Astrocyte (in vitro differentiated cells and primary cell): Measurements from ENCODE around the gene DNAJC7. TPM values are rescaled to one million over a fixed set of nuclear protein-coding genes. Genes with fewer than 3 reads are reported as not detected.

ENCODE experiments used
- DNase-seq: peaks from one replicate; pipeline ENCODE4 v3.0.0-alpha.2; 2010; ENCODE audit warnings: low read depth
- FAIRE-seq: peaks from 2 replicates; lab custom pipeline; 2011; peaks lifted over from hg19 to GRCh38; lab: Jason Lieb, UNC
- H2AFZ ChIP-seq: 2 replicates; pipeline ENCODE4 v1.6.0; 2012; ENCODE audit warnings: low read depth, low read length, inconsistent platforms
- H3K27ac ChIP-seq: 2 replicates; pipeline ENCODE4 v1.5.1; 2011; ENCODE audit warnings: low read depth, low read length, inconsistent platforms
- H3K27me3 ChIP-seq: 2 replicates; pipeline ENCODE4 v1.6.0; 2011; ENCODE audit warnings: low read length, inconsistent platforms; ENCODE audit not compliant: insufficient read depth
- H3K36me3 ChIP-seq: 2 replicates; pipeline ENCODE4 v1.5.1; 2011; ENCODE audit warnings: low read length, inconsistent platforms; ENCODE audit not compliant: insufficient read depth
- H3K4me1 ChIP-seq: 2 replicates; pipeline ENCODE4 v1.5.1; 2011; ENCODE audit warnings: low read length, inconsistent platforms; ENCODE audit not compliant: insufficient read depth
- H3K4me2 ChIP-seq: 2 replicates; pipeline ENCODE4 v1.6.0; 2012; ENCODE audit warnings: low read length, inconsistent platforms
- H3K4me3 ChIP-seq: 2 replicates; pipeline ENCODE4 v1.5.1; 2011; ENCODE audit warnings: low read depth, mild to moderate bottlenecking, low read length, inconsistent platforms; ENCODE audit not compliant: insufficient read depth
- H3K79me2 ChIP-seq: 2 replicates; pipeline ENCODE4 v1.6.0; 2012; ENCODE audit warnings: mild to moderate bottlenecking, low read length, inconsistent platforms; ENCODE audit not compliant: insufficient read depth
- H3K9ac ChIP-seq: 2 replicates; pipeline ENCODE4 v1.6.0; 2012; ENCODE audit warnings: mild to moderate bottlenecking, low read length, inconsistent platforms
- H3K9me3 ChIP-seq: 2 replicates; pipeline ENCODE4 v1.5.1; 2012; ENCODE audit warnings: low read depth, mild to moderate bottlenecking, low read length, inconsistent platforms; ENCODE audit not compliant: insufficient read depth
- H4K20me1 ChIP-seq: 2 replicates; pipeline ENCODE4 v1.6.0; 2012; ENCODE audit warnings: low read length, inconsistent platforms; ENCODE audit not compliant: insufficient read depth
- H3K27ac Mint-ChIP-seq: one replicate; pipeline ENCODE4 v1.8.0; 2021; ENCODE audit warnings: mild to moderate bottlenecking, mixed read lengths; ENCODE audit not compliant: unreplicated experiment
- H3K27me3 Mint-ChIP-seq: one replicate; pipeline ENCODE4 v1.8.0; 2021; ENCODE audit warnings: low read depth, mixed read lengths; ENCODE audit not compliant: unreplicated experiment
- H3K36me3 Mint-ChIP-seq: one replicate; pipeline ENCODE4 v1.8.0; 2021; ENCODE audit warnings: low read depth, mixed read lengths; ENCODE audit not compliant: unreplicated experiment
- H3K4me1 Mint-ChIP-seq: one replicate; pipeline ENCODE4 v1.8.0; 2021; ENCODE audit warnings: low read depth, mixed read lengths; ENCODE audit not compliant: unreplicated experiment
- H3K4me3 Mint-ChIP-seq: one replicate; pipeline ENCODE4 v1.8.0; 2021; ENCODE audit warnings: mild to moderate bottlenecking, moderate library complexity, mixed read lengths; ENCODE audit not compliant: unreplicated experiment
- H3K9me3 Mint-ChIP-seq: one replicate; pipeline ENCODE4 v1.8.0; 2021; ENCODE audit warnings: mild to moderate bottlenecking, mixed read lengths; ENCODE audit not compliant: unreplicated experiment
- CTCF ChIP-seq: IDR thresholded peaks from 2 replicates; pipeline ENCODE4 v1.5.1; 2011; ENCODE audit warnings: low read depth, mild to moderate bottlenecking, inconsistent platforms, low read length, moderate library complexity; ENCODE audit not compliant: insufficient read depth
- EZH2 ChIP-seq: IDR thresholded peaks from 2 replicates; pipeline ENCODE4 v1.6.1; 2012; ENCODE audit warnings: mild to moderate bottlenecking, low read length, inconsistent platforms; ENCODE audit not compliant: insufficient read depth
- total RNA-seq: library from RNA; stranded (reverse); gene quantifications from 2 replicates; pipeline ENCODE4 v1.2.1, GENCODE V29; 2021

Gene DNAJC7
- total RNA-seq, 1 donor from 2014 or later = 96.0 TPM

- no peak for FAIRE-seq
Observed at GRCh38 chr17:42019509-42020404, 2.5 kb upstream of the DNAJC7 start, which contains the start of gene NKIRAS2. Gene NKIRAS2, plus strand, starts transcription at chr17:42020090. Its CDS starts 1,488 bp downstream, at chr17:42021578.

GRCh38 chr17:42018988-42019387, 1.7 kb upstream of the DNAJC7 start:
- peaks cover 8% of the 10 kb centered on the region for H3K36me3 ChIP-seq
- H4K20me1 ChIP-seq = peaks cover 13% of the 10 kb centered on the region
- FAIRE-seq = no peak
- no peak overlapping the region for H3K27ac Mint-ChIP-seq
- no peak overlapping the region for H3K4me2 ChIP-seq
- no peak overlapping the region for H3K9ac ChIP-seq
- no peaks in the 10 kb centered on the region for H3K27me3 Mint-ChIP-seq
- H3K4me1 ChIP-seq = peaks cover 22% of the 10 kb centered on the region
- H3K9me3 Mint-ChIP-seq = peaks cover 2% of the 10 kb centered on the region
- TF ChIP-seq EZH2 = no peak
- no peak for TF ChIP-seq CTCF
- H3K79me2 ChIP-seq = peaks cover 55% of the 10 kb centered on the region
- H3K4me1 Mint-ChIP-seq = peaks cover 21% of the 10 kb centered on the region
- H3K36me3 Mint-ChIP-seq = peaks cover 8% of the 10 kb centered on the region
- H2AFZ ChIP-seq = no peak overlapping the region
- no peak for DNase-seq
- H3K27me3 ChIP-seq = no peaks in the 10 kb centered on the region
- no peaks in the 10 kb centered on the region for H3K9me3 ChIP-seq
- H3K4me3 Mint-ChIP-seq = peak overlapping the region; percentile 97
- H3K4me3 ChIP-seq = no peak overlapping the region
- no peak overlapping the region for H3K27ac ChIP-seq

More at GRCh38 chr17:42019509-42020404, 2.5 kb upstream of the DNAJC7 start, which contains the start of gene NKIRAS2:
- Histone ChIP-seq H2AFZ (peak within 1 kb of the TSS; percentile 72), H3K9me3 (no peaks in the 10 kb centered on the region), H3K9ac (peak within 1 kb of the TSS; percentile 98), H3K4me2 (peak within 1 kb of the TSS; percentile 95), H3K4me1 (peaks cover 30% of the 10 kb centered on the region), H3K79me2 (peaks cover 48% of the 10 kb centered on the region), H3K4me3 (peak within 1 kb of the TSS; percentile 92), H3K36me3 (peaks cover 10% of the 10 kb centered on the region), H3K27me3 (no peaks in the 10 kb centered on the region), H4K20me1 (peaks cover 13% of the 10 kb centered on the region), H3K27ac (peak within 1 kb of the TSS; percentile 77)
- TF ChIP-seq CTCF = peak; percentile 64
- TF ChIP-seq EZH2 = no peak
- Mint-ChIP-seq H3K36me3 (peaks cover 9% of the 10 kb centered on the region), H3K4me3 (peak within 1 kb of the TSS; percentile 97), H3K9me3 (peaks cover 2% of the 10 kb centered on the region), H3K27ac (peak within 1 kb of the TSS; percentile 89), H3K4me1 (peaks cover 26% of the 10 kb centered on the region), H3K27me3 (no peaks in the 10 kb centered on the region)
- DNase-seq = peak; percentile 76

- H3K36me3 ChIP-seq = peaks cover 4% of the 10 kb centered on the region
- TF ChIP-seq CTCF (no peak), EZH2 (no peak)
- peak overlapping the region; percentile 91 for H3K4me3 ChIP-seq
- H3K27ac ChIP-seq = no peak overlapping the region
- H2AFZ ChIP-seq = no peak overlapping the region
- FAIRE-seq (no peak), DNase-seq (no peak)
- peaks cover 21% of the 10 kb centered on the region for H3K4me1 Mint-ChIP-seq
- peaks cover 62% of the 10 kb centered on the region for H3K79me2 ChIP-seq
- H3K9ac ChIP-seq = peak overlapping the region; percentile 99
- peak overlapping the region; percentile 97 for H3K4me3 Mint-ChIP-seq
- no peaks in the 10 kb centered on the region for H3K27me3 ChIP-seq
- peaks cover 2% of the 10 kb centered on the region for H3K9me3 Mint-ChIP-seq
- H3K27me3 Mint-ChIP-seq = no peaks in the 10 kb centered on the region
- H3K4me2 ChIP-seq = peak overlapping the region; percentile 89
- H4K20me1 ChIP-seq = peaks cover 18% of the 10 kb centered on the region
- no peaks in the 10 kb centered on the region for H3K9me3 ChIP-seq
- H3K4me1 ChIP-seq = peaks cover 20% of the 10 kb centered on the region
- peaks cover 10% of the 10 kb centered on the region for H3K36me3 Mint-ChIP-seq
- peak overlapping the region; percentile 94 for H3K27ac Mint-ChIP-seq
Observed at GRCh38 chr17:42018339-42018738, 1.1 kb upstream of the DNAJC7 start.
